AG04449 (cell line): ENCODE results near the gene TBCC.
"Not testable (repeated sequence)": the region's sequence is repeated elsewhere in the genome, so short reads cannot be mapped to it uniquely, and the experiment has no call there.

Source experiments
- CTCF ChIA-PET: fragments of 350-600 bp; formaldehyde crosslinking; extraction: SDS; loops from one replicate; lab custom pipeline; 2021; ENCODE audit warnings: antibody characterized with exemption; lab: Yijun Ruan, JAX
- POLR2A ChIA-PET: fragments of 400-600, 350-600 bp; formaldehyde crosslinking; extraction: SDS; loops from one replicate; lab custom pipeline; 2020; ENCODE audit warnings: antibody characterized with exemption, inconsistent platforms; lab: Yijun Ruan, JAX
- DNase-seq: peaks from one replicate; pipeline ENCODE4 v3.0.0-alpha.2; 2010; ENCODE audit warnings: low read depth, low spot score
- H3K4me3 ChIP-seq: 2 replicates; pipeline ENCODE4 v1.5.1; 2011; ENCODE audit warnings: low read depth, mild to moderate bottlenecking, control low read depth, low read length
- TF ChIP-seq, protein P1 (sequence below): IDR thresholded peaks from one replicate; pipeline ENCODE4 v1.5.1; 2011; ENCODE audit warnings: mild to moderate bottlenecking, moderate library complexity, low read length, control low read depth, inconsistent platforms; ENCODE audit not compliant: insufficient read depth; ENCODE audit errors: missing control alignments

The TBCC gene

DNA sequence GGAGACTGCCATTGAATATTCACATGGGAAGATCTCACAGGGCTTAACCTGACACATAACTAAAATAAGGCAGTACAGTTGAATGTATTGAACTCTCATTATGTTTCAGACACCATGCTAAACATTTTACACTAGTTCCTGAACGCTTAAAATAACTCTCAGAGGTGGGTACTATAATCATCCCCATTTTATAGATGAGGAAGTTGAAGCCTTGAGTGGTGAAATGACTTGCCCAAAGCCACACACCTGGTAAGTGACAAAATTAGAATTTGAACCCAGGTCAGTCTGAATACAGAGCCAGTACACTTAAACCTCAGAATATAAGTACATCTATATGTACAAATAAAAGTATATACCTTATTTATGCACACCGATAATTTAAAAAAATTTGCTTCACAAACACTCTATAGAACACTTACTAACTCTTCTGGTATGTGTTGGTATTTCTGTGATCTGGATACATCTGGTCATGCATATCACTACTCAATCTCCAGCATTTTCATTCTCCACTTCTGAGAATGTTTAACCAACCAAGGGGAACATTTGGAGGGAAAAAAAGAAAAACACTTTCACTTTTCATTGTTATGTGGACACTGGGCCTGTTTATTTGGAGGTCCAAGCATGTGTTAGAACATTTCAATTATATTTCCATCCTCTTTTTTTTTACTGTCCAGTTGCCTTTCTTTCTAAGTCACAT, 31.4 kb upstream of the TBCC start:
- DNase-seq, result no peak
- TF ChIP-seq, protein P1, sequence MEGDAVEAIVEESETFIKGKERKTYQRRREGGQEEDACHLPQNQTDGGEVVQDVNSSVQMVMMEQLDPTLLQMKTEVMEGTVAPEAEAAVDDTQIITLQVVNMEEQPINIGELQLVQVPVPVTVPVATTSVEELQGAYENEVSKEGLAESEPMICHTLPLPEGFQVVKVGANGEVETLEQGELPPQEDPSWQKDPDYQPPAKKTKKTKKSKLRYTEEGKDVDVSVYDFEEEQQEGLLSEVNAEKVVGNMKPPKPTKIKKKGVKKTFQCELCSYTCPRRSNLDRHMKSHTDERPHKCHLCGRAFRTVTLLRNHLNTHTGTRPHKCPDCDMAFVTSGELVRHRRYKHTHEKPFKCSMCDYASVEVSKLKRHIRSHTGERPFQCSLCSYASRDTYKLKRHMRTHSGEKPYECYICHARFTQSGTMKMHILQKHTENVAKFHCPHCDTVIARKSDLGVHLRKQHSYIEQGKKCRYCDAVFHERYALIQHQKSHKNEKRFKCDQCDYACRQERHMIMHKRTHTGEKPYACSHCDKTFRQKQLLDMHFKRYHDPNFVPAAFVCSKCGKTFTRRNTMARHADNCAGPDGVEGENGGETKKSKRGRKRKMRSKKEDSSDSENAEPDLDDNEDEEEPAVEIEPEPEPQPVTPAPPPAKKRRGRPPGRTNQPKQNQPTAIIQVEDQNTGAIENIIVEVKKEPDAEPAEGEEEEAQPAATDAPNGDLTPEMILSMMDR, result no peak
- ChIA-PET CTCF (no interaction called here), POLR2A (no interaction called here)
- no peak overlapping the region for H3K4me3 ChIP-seq

DNA sequence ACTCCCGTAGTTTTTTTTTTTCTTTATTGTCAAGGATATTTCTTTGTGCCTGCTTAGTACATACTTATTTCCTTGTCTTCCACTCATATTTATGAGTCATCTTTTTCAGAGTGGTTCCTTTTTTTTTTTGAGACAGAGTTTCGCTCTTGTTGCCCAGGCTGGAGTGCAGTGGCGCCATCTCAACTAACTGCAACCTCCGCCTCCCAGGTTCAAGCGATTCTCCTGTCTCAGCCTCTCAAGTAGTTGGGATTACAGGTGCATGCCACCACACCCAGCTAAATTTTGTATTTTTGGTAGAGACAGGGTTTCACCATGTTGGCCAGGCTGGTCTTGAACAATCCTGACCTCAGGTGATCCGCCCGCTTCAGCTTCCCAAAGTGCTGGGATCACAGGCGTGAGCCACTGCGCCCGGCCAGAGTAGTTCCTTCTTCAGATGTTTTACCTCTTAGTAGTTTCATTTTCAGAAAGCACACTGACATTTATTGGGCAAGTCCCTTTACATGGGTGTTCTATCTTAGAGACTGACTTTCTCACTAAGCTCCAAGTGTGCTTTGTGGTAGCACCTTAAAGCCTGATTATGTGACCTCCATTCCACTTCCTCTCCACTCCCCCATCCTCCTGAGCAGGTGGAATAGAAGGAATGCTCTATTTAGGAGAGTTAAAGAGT, 29.1 kb upstream of the TBCC start:
- DNase-seq, H3K4me3 ChIP-seq, POLR2A ChIA-PET, CTCF ChIA-PET: not testable (repeated sequence)

DNA sequence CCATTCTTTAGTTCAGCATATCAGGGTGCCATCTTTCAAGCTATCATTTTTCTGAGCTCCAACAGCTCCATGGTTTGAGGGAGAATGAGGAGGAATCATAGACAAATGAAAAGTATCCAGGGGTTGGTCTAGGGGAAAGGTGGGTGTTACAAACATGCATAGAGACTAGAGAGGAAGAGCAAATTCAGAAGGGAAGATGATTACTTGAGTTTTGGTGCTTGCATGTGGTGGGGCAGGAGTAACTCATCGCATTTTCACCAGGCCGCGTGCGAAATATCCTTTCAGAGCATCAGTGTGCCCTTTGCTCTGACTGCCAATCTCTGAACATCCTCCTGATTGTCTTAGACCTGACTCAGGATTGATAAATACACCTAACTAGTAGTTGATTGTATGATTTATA, 28.3 kb upstream of the TBCC start:
- TF ChIP-seq, protein P1, result no peak
- no peak for DNase-seq
- POLR2A ChIA-PET, result interaction anchor here (0.6 kb wide), 1 partner anchor 9 kb away, joined by 3 read pairs; no protein-coding TSS in a partner anchor
- CTCF ChIA-PET, result interaction anchor here (1.2 kb wide), 1 partner anchor 15 kb away, joined by 3 read pairs; no protein-coding TSS in a partner anchor
- H3K4me3 ChIP-seq, result no peak overlapping the region

- no peak overlapping the region for H3K4me3 ChIP-seq
- TF ChIP-seq, protein P1, result no peak
- DNase-seq, result no peak
- ChIA-PET POLR2A (interaction anchor here (1.4 kb wide), 1 partner anchor 25 kb away, joined by 5 read pairs; the partner anchor contains the start of gene TBCC), CTCF (no interaction called here)
These were observed 25.8 kb upstream of the TBCC start for GRCh38 chr6:42771741-42772100.

DNA sequence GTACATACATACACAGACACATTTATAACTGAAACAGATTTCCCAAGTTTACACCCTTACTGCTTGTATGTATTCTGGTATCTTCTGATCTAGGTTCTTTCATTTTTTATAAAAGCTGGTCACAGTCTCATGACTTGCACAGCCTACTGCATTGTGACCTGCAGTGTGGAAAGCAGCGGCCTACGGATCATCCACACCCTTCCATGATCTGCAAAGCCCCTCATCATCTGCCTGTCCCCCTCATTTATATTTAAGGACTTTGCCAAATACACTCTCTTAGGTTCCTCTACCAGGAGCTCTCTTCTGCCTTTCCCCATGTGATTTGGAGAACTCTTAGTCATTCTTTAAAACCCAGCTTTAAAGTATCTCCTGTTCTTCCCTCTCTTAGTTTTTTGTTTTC, 23.9 kb upstream of the TBCC start:
- TF ChIP-seq, protein P1, result no peak
- CTCF ChIA-PET, result interaction anchor here (0.9 kb wide), 1 partner anchor 44 kb away, joined by 3 read pairs; no protein-coding TSS in a partner anchor

DNA sequence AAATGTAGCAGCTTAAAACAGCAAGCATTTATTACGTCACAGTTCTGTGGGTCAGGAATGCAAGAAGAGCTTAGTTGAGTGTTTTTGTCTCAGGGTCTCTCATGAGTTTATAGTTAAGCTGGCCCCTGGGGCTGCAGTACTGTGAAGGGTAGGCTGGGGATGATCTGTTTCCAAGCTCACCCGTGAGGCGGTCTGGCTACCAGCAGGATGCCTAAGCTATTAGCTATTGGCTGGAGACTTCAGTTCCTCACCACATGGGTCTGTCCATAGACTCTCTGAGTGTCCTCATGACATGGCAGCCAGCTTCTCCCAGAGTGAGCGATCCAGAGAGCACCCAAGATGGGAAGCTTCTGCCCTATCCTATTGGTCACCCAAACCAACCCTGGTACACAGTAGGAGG, 23.1 kb upstream of the TBCC start:
- TF ChIP-seq, protein P1, result no peak

More for the DNA sequence above, 23.9 kb upstream of the TBCC start:
- no peak for DNase-seq
- POLR2A ChIA-PET, result interaction anchor here (0.7 kb wide), 1 partner anchor 11 kb away, joined by 4 read pairs; the partner anchor contains the start of gene BICRAL
- H3K4me3 ChIP-seq, result no peak overlapping the region

More for the DNA sequence above, 23.1 kb upstream of the TBCC start:
- no peak for DNase-seq
- POLR2A ChIA-PET, result interaction anchor here (0.7 to 0.9 kb wide), 2 partner anchors 12 to 14 kb away, joined by 3 to 4 read pairs; partner anchors contain the start of gene BICRAL
- CTCF ChIA-PET, result no interaction called here
- H3K4me3 ChIP-seq, result no peak overlapping the region
